ENCODE measurements around the gene SEMA5A. TPM values are rescaled to one million over a fixed set of nuclear protein-coding genes. Genes with fewer than 3 reads are reported as not detected.
A peak's percentile ranks its signal among the peaks of the same experiment; 100 is the strongest.

Gene SEMA5A
- polyA plus RNA-seq, 1 of the 3 experiments (the other 2 are of a cell fraction) = 0.58 TPM

DNA sequence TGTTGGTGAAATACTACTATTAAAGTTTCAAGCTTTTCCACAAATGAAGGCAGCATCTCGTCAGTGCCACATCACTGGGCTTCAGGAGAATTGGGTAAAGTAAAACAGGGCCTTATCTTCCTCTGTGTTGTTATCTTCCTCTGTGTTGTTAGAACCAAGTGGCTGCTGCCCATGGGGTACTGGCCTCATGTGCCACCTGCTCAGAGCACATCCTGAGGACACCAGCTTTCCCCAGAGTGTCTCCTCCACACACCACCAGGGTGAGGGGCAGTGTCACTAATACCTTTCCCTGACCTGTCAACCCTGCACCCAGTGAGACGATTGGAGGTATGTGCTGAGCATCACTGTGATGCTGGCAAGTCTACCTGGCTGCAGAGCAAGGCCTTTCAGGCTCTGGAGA is 499.9 kb downstream of the SEMA5A start:
- Histone ChIP-seq H3K79me2 (ENCODE audit: insufficient read depth) (no peaks in the 10 kb centered on the region), H3K9me3 (no peaks in the 10 kb centered on the region), H3K36me3 (replicated peaks in 1 of 2; ENCODE audit: control insufficient read depth in 1 of 2, insufficient read depth in 2 of 2, low read length in 1 of 2) (peaks cover 0 to 2% of the 10 kb centered on the region in 2 experiments), H3K27me3 (ENCODE audit: insufficient read depth) (no peaks in the 10 kb centered on the region), H3K9ac (peak overlapping the region; percentile 60), H3K4me3 (ENCODE audit: low read depth in 2 of 2, low read length in 1 of 2) (no peak overlapping the region), H4K20me1 (ENCODE audit: insufficient read depth) (no peaks in the 10 kb centered on the region), H3K4me1 (ENCODE audit: control insufficient read depth in 1 of 2, insufficient read depth in 2 of 2, low read depth in 1 of 2, low read length in 1 of 2) (peaks cover 0 to 18% of the 10 kb centered on the region in 2 experiments; a peak in 3 of 4 replicates), H3K27ac (ENCODE audit: low read depth in 2 of 2, low read length in 1 of 2) (peak overlapping the region in 1 of 2 experiments; percentile 93; a peak in 2 of 4 replicates), H3K4me2 (peak overlapping the region; percentile 29; the same call in 1 of the 2 replicates), H2AFZ (ENCODE audit: low read depth) (peak overlapping the region; percentile 18; the same call in 1 of the 2 replicates), H3F3A (replicated peaks; ENCODE audit: insufficient read depth) (peaks cover 12% of the 10 kb centered on the region), H3K9me2 (no peaks in the 10 kb centered on the region)
- ChIA-PET POLR2A (no interaction called here), CTCF (no interaction called here)
- TF ChIP-seq RCOR1 (IDR thresholded peaks at IDR 0.05; ENCODE audit: low read length) = no peak
- TF ChIP-seq YY1 (IDR thresholded peaks at IDR 0.05; ENCODE audit: low read depth) = no peak
- TF ChIP-seq SIN3A (IDR thresholded peaks at IDR 0.05; ENCODE audit: borderline replicate concordance, low read depth, low read length) = no peak
- no peak for TF ChIP-seq TAF1 (IDR thresholded peaks at IDR 0.05; ENCODE audit: borderline replicate concordance, low read depth, low read length)
- no peak for TF ChIP-seq MXI1 (IDR thresholded peaks at IDR 0.05; ENCODE audit: low read depth, low read length)
- no peak for TF ChIP-seq FOXJ3 (CRISPR knock-in tag; IDR thresholded peaks at IDR 0.05)
- no peak for TF ChIP-seq GATA2 (CRISPR knock-in tag; IDR thresholded peaks at IDR 0.05)
- TF ChIP-seq FOSL2 (IDR thresholded peaks at IDR 0.05; ENCODE audit: borderline replicate concordance, low read depth) = no peak
- TF ChIP-seq EP300 (IDR thresholded peaks at IDR 0.05; ENCODE audit: borderline replicate concordance in 1 of 2, low read depth in 1 of 2, low read length in 1 of 2) = no peak
- TF ChIP-seq, protein P1, sequence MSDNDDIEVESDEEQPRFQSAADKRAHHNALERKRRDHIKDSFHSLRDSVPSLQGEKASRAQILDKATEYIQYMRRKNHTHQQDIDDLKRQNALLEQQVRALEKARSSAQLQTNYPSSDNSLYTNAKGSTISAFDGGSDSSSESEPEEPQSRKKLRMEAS (IDR thresholded peaks at IDR 0.05; ENCODE audit: low read depth) = no peak
- TF ChIP-seq, protein P2, sequence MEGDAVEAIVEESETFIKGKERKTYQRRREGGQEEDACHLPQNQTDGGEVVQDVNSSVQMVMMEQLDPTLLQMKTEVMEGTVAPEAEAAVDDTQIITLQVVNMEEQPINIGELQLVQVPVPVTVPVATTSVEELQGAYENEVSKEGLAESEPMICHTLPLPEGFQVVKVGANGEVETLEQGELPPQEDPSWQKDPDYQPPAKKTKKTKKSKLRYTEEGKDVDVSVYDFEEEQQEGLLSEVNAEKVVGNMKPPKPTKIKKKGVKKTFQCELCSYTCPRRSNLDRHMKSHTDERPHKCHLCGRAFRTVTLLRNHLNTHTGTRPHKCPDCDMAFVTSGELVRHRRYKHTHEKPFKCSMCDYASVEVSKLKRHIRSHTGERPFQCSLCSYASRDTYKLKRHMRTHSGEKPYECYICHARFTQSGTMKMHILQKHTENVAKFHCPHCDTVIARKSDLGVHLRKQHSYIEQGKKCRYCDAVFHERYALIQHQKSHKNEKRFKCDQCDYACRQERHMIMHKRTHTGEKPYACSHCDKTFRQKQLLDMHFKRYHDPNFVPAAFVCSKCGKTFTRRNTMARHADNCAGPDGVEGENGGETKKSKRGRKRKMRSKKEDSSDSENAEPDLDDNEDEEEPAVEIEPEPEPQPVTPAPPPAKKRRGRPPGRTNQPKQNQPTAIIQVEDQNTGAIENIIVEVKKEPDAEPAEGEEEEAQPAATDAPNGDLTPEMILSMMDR (IDR thresholded peaks at IDR 0.05) = no peak
- no peak for TF ChIP-seq POLR2AphosphoS5 (IDR thresholded peaks at IDR 0.05; ENCODE audit: low read depth, low read length)
- no peak for TF ChIP-seq GABPA (IDR thresholded peaks at IDR 0.05; ENCODE audit: low read depth)
- DNase-seq = no peak
- 83% methylated on average over 1 of the region's 2 CpGs for WGBS (ENCODE audit: low lambda C conversion rate)

DNA sequence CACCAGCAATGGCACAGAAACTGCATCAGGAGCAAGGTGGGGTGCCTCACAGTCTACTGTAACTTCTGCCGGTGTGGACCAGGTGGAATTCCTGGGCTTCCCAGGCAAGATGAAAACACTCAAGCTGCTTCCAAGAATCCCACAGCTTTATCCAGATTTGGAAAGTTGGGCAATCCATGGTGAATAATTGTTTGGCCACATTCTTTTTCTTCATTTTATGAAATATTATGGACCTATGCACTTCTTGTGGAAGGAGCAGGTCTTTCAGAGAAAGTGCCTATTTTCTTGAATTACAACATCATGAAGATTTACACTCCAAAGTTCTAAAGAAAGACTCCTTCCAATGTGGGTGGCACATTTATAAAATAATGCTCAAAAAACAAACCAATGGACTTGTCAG is 503.6 kb downstream of the SEMA5A start:
- H3K9ac ChIP-seq = no peak overlapping the region
- H4K20me1 ChIP-seq (ENCODE audit: insufficient read depth) = no peaks in the 10 kb centered on the region
- ChIA-PET CTCF (no interaction called here), POLR2A (no interaction called here)
- peaks cover 4% of the 10 kb centered on the region for H3F3A ChIP-seq (replicated peaks; ENCODE audit: insufficient read depth)
- no peaks in the 10 kb centered on the region for H3K79me2 ChIP-seq (ENCODE audit: insufficient read depth)
- H2AFZ ChIP-seq (ENCODE audit: low read depth) = no peak overlapping the region
- peaks cover 0 to 2% of the 10 kb centered on the region in 2 experiments for H3K36me3 ChIP-seq (replicated peaks in 1 of 2; ENCODE audit: control insufficient read depth in 1 of 2, insufficient read depth in 2 of 2, low read length in 1 of 2)
- DNase-seq = no peak
- H3K4me2 ChIP-seq = no peak overlapping the region
- H3K4me1 ChIP-seq (ENCODE audit: control insufficient read depth in 1 of 2, insufficient read depth in 2 of 2, low read depth in 1 of 2, low read length in 1 of 2) = peaks cover 0 to 10% of the 10 kb centered on the region in 2 experiments; a peak in 3 of 4 replicates
- H3K9me3 ChIP-seq = no peaks in the 10 kb centered on the region
- WGBS (ENCODE audit: low lambda C conversion rate) = 100% methylated on average over 1 of the region's 1 CpG
- no peak overlapping the region for H3K4me3 ChIP-seq (ENCODE audit: low read depth in 2 of 2, low read length in 1 of 2)
- H3K27me3 ChIP-seq (ENCODE audit: insufficient read depth) = no peaks in the 10 kb centered on the region
- no peak overlapping the region for H3K27ac ChIP-seq (ENCODE audit: low read depth in 2 of 2, low read length in 1 of 2)
- H3K9me2 ChIP-seq = no peaks in the 10 kb centered on the region
- TF ChIP-seq EP300 (IDR thresholded peaks at IDR 0.05; ENCODE audit: borderline replicate concordance in 1 of 2, low read depth in 1 of 2, low read length in 1 of 2) (no peak), FOSL2 (IDR thresholded peaks at IDR 0.05; ENCODE audit: borderline replicate concordance, low read depth) (no peak), FOXM1 (IDR thresholded peaks at IDR 0.05; ENCODE audit: low read depth) (no peak), JUND (IDR thresholded peaks at IDR 0.05) (no peak), YY1 (IDR thresholded peaks at IDR 0.05; ENCODE audit: low read depth) (no peak), ELF1 (IDR thresholded peaks at IDR 0.05) (no peak), MXI1 (IDR thresholded peaks at IDR 0.05; ENCODE audit: low read depth, low read length) (no peak), RFX5 (IDR thresholded peaks at IDR 0.05; ENCODE audit: low read length) (no peak), FOXJ3 (CRISPR knock-in tag; IDR thresholded peaks at IDR 0.05) (no peak), EZH2phosphoT487 (IDR thresholded peaks at IDR 0.05; ENCODE audit: borderline replicate concordance, low read depth) (no peak), POLR2AphosphoS5 (IDR thresholded peaks at IDR 0.05; ENCODE audit: low read depth, low read length) (no peak)
- TF ChIP-seq, protein P3, sequence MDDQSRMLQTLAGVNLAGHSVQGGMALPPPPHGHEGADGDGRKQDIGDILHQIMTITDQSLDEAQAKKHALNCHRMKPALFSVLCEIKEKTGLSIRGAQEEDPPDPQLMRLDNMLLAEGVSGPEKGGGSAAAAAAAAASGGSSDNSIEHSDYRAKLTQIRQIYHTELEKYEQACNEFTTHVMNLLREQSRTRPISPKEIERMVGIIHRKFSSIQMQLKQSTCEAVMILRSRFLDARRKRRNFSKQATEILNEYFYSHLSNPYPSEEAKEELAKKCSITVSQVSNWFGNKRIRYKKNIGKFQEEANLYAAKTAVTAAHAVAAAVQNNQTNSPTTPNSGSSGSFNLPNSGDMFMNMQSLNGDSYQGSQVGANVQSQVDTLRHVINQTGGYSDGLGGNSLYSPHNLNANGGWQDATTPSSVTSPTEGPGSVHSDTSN (IDR thresholded peaks at IDR 0.05) = no peak
- TF ChIP-seq, protein P4, sequence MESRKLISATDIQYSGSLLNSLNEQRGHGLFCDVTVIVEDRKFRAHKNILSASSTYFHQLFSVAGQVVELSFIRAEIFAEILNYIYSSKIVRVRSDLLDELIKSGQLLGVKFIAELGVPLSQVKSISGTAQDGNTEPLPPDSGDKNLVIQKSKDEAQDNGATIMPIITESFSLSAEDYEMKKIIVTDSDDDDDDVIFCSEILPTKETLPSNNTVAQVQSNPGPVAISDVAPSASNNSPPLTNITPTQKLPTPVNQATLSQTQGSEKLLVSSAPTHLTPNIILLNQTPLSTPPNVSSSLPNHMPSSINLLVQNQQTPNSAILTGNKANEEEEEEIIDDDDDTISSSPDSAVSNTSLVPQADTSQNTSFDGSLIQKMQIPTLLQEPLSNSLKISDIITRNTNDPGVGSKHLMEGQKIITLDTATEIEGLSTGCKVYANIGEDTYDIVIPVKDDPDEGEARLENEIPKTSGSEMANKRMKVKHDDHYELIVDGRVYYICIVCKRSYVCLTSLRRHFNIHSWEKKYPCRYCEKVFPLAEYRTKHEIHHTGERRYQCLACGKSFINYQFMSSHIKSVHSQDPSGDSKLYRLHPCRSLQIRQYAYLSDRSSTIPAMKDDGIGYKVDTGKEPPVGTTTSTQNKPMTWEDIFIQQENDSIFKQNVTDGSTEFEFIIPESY (IDR thresholded peaks at IDR 0.05; ENCODE audit: borderline replicate concordance, low read depth) = no peak
- TF ChIP-seq, protein P2 (IDR thresholded peaks at IDR 0.05) = no peak
